Chondrocyte (in vitro differentiated cells): ENCODE results near the gene UCHL5. TPM values are rescaled to one million over a fixed set of nuclear protein-coding genes. Genes with fewer than 3 reads are reported as not detected.
"Not testable (repeated sequence)": the region's sequence is repeated elsewhere in the genome, so short reads cannot be mapped to it uniquely, and the experiment has no call there.

Experiments used
- DNase-seq: peaks from one replicate; pipeline ENCODE4 v3.0.0; 2021; ENCODE audit warnings: mixed read lengths, low spot score
- H3K27ac Mint-ChIP-seq: one replicate; pipeline ENCODE4 v1.8.0; 2021; ENCODE audit warnings: mild to moderate bottlenecking, moderate library complexity, mixed read lengths; ENCODE audit not compliant: unreplicated experiment
- H3K27me3 Mint-ChIP-seq: 2 replicates; pipeline ENCODE4 v1.8.0; 2021; ENCODE audit warnings: low read depth, mixed read lengths
- H3K36me3 Mint-ChIP-seq: 2 replicates; pipeline ENCODE4 v1.8.0; 2021; ENCODE audit warnings: low read depth, mixed read lengths
- H3K4me1 Mint-ChIP-seq: 2 replicates; pipeline ENCODE4 v1.8.0; 2021; ENCODE audit warnings: low read depth, mild to moderate bottlenecking, mixed read lengths
- H3K4me3 Mint-ChIP-seq: one replicate; pipeline ENCODE4 v1.8.0; 2021; ENCODE audit warnings: mild to moderate bottlenecking, moderate library complexity, mixed read lengths; ENCODE audit not compliant: unreplicated experiment
- H3K9me3 Mint-ChIP-seq: 2 replicates; pipeline ENCODE4 v1.8.0; 2021; ENCODE audit warnings: low read depth, mixed read lengths
- total RNA-seq: library from RNA; stranded (reverse); gene quantifications from 3 replicates; pipeline ENCODE4 v1.2.1, GENCODE V29; 2021
- TF ChIP-seq, protein P1 (sequence below): fragments of 200-600 bp; sonication (generic); IDR thresholded peaks from 2 replicates; pipeline ENCODE4 v1.5.0; 2021; ENCODE audit warnings: antibody characterized with exemption, mild to moderate bottlenecking, moderate library complexity

The UCHL5 gene
- total RNA-seq, 1 donor from 2014 or later = 23.8 TPM

GRCh38 chr1:193040011-193040410, 19.1 kb downstream of the UCHL5 start:
- Mint-ChIP-seq H3K4me1 (no peaks in the 10 kb centered on the region), H3K4me3 (no peak overlapping the region)

DNA sequence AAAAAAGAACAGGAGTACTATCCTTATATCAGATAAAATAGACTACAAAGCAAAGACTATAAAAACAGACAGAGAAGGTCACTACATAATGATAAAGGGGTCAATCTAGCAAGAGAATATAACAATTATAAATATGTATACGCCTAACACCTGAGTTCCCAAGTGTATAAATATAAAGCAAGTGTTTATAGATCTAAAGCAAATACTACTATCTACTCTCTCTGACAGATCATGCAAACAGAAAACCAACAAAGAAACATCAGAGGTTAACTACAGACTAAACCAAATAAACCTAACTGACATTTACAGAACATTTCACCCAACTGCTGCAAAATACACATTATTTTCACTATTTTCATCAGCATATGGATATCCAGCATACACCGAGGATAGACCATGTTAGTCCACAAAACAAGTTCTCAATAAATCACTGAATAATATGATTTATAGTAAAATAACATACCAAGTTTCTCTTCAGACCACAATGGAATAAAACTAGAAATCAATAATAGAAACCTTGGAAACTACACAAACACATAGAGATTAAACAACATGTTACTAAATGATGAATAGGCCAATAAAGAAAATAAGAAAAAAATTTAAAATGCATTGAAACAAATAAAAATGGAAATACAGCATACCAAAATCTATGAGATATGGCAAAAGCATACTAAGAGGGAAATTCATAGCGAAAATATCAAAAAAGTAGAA, 22.7 kb downstream of the UCHL5 start:
- no peaks in the 10 kb centered on the region for H3K27me3 Mint-ChIP-seq
- DNase-seq = no peak
- no peaks in the 10 kb centered on the region for H3K4me1 Mint-ChIP-seq
- no peak overlapping the region for H3K4me3 Mint-ChIP-seq
- peaks cover 2% of the 10 kb centered on the region for H3K36me3 Mint-ChIP-seq
- H3K9me3 Mint-ChIP-seq = no peaks in the 10 kb centered on the region
- no peak overlapping the region for H3K27ac Mint-ChIP-seq
- TF ChIP-seq, protein P1, sequence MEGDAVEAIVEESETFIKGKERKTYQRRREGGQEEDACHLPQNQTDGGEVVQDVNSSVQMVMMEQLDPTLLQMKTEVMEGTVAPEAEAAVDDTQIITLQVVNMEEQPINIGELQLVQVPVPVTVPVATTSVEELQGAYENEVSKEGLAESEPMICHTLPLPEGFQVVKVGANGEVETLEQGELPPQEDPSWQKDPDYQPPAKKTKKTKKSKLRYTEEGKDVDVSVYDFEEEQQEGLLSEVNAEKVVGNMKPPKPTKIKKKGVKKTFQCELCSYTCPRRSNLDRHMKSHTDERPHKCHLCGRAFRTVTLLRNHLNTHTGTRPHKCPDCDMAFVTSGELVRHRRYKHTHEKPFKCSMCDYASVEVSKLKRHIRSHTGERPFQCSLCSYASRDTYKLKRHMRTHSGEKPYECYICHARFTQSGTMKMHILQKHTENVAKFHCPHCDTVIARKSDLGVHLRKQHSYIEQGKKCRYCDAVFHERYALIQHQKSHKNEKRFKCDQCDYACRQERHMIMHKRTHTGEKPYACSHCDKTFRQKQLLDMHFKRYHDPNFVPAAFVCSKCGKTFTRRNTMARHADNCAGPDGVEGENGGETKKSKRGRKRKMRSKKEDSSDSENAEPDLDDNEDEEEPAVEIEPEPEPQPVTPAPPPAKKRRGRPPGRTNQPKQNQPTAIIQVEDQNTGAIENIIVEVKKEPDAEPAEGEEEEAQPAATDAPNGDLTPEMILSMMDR = no peak

More at GRCh38 chr1:193040011-193040410, 19.1 kb downstream of the UCHL5 start:
- DNase-seq = no peak
- peaks cover 2% of the 10 kb centered on the region for H3K36me3 Mint-ChIP-seq
- no peak overlapping the region for H3K27ac Mint-ChIP-seq
- H3K9me3 Mint-ChIP-seq = no peaks in the 10 kb centered on the region
- TF ChIP-seq, protein P1 = no peak
- H3K27me3 Mint-ChIP-seq = no peaks in the 10 kb centered on the region

DNA sequence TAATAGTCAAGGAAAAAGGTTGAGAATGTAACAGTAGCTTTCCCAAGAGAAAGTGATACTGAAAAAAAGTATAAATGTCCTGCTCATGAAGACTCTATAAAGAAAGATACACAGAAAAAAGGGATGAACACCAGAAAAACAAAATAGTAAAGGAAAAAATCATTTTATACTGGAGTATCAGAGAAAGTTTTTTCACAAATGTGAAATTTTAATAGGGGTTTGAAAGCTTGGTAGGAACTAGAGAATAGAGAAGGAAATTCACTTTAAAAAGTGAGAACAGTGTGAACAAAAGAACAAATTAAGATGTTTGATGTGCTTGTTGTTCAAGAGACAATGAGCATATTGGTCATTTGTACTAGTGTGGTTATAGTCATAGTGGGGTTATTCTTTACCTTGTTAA, 25.6 kb downstream of the UCHL5 start:
- TF ChIP-seq, protein P1 = no peak
- Mint-ChIP-seq H3K4me1 (no peaks in the 10 kb centered on the region), H3K36me3 (peaks cover 2% of the 10 kb centered on the region), H3K4me3 (no peak overlapping the region), H3K27me3 (no peaks in the 10 kb centered on the region), H3K27ac (no peak overlapping the region), H3K9me3 (no peaks in the 10 kb centered on the region)
- no peak for DNase-seq

- H3K36me3 Mint-ChIP-seq, H3K9me3 Mint-ChIP-seq, H3K27ac Mint-ChIP-seq, H3K4me1 Mint-ChIP-seq, H3K4me3 Mint-ChIP-seq, DNase-seq, H3K27me3 Mint-ChIP-seq: not testable (repeated sequence)
These were observed 26.3 kb downstream of the UCHL5 start for GRCh38 chr1:193032643-193033427.

DNA sequence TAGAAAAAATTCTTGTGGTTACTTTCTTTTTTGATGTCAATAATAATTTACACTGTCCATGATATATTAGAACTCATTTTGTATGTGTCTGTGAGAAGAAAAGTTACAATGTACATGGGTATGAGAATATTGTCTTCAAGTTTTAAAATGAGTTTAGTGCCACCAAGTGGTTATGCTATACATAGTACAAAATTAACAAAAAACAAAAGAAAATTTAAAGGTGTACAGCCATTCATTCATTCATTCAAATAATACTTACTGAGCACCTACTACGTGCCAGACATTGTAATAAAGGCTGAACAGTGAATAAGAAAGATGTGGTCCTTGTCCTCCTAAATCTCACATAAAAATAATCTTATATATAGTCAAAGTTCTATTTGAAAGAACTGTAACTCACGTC, 27.7 kb downstream of the UCHL5 start:
- no peak for DNase-seq
- Mint-ChIP-seq H3K4me1 (no peaks in the 10 kb centered on the region), H3K36me3 (no peaks in the 10 kb centered on the region), H3K27ac (no peak overlapping the region), H3K9me3 (no peaks in the 10 kb centered on the region), H3K27me3 (no peaks in the 10 kb centered on the region), H3K4me3 (no peak overlapping the region)
- TF ChIP-seq, protein P1 = peak; percentile 80
